HG02938 (cell line): Measurements from ENCODE around the gene STARD4.

Source experiments
- ATAC-seq: cut with Tn5 transposase; IDR thresholded peaks from one replicate; pipeline ENCODE4 v1.9.1; 2021; ENCODE audit warnings: mild to moderate bottlenecking, moderate library complexity; ENCODE audit not compliant: unreplicated experiment

Gene STARD4

GRCh38 chr5:111512375-111513130, at the start of gene STARD4:
Gene STARD4 (minus strand): TSS chr5:111512535. CDS start chr5:111507433, 5,102 bp downstream.
- ATAC-seq, result peak; percentile 84

DNA sequence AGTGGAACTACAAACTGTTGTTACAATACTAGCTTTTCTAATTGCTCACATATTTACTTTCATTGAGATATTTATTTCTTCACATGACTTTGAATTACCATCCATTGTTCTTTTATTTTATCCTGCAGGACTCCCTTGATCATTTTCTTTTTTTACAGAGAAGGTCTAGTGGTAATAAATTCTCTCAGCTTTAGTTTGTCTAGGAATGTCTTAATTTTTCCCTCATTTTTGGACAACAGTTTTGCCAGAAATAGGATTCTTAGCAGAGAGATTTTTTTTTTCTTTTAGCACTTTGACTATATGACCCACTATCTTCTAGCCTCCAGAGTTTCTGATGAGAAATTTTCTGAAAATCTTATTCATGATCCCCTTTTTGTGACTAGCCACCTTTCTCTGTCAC, 47.3 kb upstream of the STARD4 start:
- no peak for ATAC-seq

- ATAC-seq, result no peak
Measured at GRCh38 chr5:111557686-111558085, 45.4 kb upstream of the STARD4 start.

- ATAC-seq, result no peak
Measured at GRCh38 chr5:111557111-111557510, 44.8 kb upstream of the STARD4 start.

DNA sequence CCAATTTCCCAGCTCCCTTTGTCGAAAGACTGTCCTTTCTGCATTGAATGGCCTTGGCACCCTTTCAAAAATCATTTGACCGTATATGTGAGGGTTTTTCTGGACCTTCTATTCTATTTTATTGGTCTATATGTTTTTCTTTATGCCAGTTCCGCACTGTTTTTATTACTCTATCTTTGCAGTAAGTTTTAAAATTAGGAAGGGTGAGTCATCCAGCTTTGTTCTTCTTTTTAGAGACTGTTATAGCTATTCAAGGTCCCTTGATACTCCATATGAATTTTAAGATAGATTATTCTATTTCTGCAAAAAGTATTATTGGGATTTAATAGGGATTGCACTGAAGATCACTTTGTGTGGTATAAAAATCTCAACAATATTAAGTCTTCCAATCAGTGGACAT, 44.2 kb upstream of the STARD4 start:
- no peak for ATAC-seq

DNA sequence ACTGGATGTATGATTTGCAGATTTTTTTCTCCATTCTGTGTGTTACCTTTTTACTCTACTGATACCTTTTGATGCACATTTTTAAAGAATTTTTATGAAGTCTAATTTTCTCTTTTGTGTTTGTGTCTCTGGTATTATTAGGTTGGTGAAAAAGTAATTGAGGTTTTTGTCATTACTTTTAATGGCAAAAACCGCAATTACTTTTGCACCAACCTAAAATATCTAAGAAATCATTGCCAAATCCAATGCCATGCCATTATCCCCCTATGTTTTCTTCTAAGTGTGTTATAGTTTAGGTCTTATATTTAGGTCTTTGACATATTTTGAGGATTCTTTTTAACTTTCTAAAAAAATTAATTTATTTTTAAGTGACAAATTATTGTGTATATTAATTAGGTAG, 43.4 kb upstream of the STARD4 start:
- ATAC-seq, result no peak

DNA sequence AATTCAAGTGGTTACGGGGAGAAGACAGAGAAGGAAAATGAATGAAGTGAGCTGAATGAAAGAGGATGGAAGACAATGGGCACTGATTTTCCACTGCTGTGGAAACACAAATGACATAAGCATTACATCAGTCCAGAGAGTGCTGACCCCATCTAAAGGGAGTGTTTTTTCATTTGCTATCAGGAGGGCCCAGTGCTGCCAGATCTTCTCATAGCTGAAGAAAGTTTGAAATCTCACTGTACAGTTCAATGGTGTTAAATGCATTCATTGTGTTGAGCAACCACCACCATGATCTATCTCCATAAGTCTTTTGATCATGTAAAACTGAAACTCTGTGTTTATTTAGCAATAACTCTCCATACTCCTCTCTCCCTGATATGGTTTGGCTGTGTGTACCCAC, 41.5 kb upstream of the STARD4 start:
- ATAC-seq, result no peak

- no peak for ATAC-seq
Measured at GRCh38 chr5:111552896-111553295, 40.6 kb upstream of the STARD4 start.

DNA sequence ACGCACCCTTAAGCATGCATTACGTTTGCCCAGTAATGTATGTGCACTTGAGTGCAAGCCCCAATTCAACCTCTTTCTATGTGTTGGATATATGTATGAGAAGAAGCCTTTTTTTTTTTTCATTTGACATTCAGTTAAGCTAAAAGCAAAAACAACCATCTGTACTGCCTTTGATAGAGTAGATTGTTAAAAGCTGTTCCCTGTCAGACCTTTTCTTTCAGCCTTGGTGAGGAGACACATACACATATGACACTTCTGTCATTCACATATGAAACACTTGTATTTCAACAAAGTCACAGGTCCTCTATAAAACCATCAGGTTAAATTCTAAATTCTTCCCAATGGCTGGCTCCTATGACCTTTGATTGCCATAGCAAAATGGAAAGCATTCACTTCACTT, 40.2 kb upstream of the STARD4 start:
- ATAC-seq, result no peak

DNA sequence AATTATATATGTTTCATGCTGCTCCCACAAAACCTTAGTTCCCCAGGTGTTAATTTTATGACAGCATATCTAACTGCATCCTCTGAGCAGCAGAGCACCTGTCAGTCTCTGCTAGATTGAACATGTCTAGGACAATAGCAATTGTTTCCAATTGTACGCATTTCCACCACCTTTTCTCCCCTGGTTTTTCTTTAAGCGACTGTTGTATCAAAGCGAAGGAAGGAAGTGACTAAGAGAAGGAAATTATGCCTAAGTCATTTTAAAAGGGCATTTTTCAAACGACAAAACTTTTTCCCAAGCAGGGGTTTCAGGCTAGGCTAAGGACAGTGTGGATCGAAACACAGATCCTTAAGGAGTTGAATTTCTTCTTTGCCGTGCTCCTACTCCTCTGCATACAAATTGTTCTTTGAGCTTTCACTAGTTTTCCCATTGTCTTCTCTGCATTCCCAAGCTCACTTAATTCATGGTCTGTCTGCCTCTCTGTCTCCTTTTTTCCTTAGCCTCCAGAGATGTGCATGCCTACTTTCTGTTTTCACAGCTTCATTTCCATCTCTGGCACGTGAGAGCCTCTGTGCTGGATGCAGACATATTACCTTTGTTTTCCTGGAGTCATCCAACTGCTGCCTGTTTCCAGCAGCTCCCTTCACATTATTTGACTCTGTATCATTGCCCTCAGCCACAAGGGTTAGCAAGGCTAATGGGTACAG, 39.4 kb upstream of the STARD4 start:
- no peak for ATAC-seq

GRCh38 chr5:111551161-111551560, 38.8 kb upstream of the STARD4 start:
- no peak for ATAC-seq

- ATAC-seq, result peak; percentile 87
Measured at GRCh38 chr5:111550282-111551020, 38.1 kb upstream of the STARD4 start.

DNA sequence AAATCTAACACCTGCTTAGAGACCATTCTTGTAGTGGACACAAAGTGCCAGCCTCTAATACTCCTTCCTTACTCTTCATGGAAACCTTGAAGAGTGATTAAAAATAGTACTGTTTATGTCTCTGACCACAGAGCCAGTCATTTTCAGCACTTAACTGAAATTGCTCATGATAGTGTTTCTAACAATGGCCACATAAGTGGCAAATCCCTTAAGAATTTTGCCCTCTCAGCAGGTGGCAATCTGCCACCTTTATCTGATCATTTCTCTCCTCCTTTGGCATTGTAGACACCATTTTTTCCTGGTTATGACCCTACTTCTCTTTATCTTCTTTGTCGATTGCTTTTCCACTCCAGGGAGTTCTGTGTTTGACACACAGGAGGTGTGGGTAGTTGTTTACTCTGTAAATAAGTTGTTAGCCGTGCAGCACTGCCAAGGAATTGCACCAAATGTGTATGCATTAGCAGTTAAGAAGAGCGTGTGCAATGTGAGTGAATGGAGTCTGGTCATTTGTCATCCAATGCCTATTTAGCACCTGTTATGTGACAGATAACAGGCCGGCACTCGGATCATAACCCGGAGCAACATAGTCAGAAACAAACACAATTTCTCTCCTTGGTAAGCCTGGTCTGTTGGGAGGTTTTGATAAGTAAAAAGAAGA, 36.8 kb upstream of the STARD4 start:
- no peak for ATAC-seq

- ATAC-seq, result no peak
Measured at GRCh38 chr5:111548348-111548950, 36.1 kb upstream of the STARD4 start.

GRCh38 chr5:111545031-111545430, 32.7 kb upstream of the STARD4 start:
- no peak for ATAC-seq

DNA sequence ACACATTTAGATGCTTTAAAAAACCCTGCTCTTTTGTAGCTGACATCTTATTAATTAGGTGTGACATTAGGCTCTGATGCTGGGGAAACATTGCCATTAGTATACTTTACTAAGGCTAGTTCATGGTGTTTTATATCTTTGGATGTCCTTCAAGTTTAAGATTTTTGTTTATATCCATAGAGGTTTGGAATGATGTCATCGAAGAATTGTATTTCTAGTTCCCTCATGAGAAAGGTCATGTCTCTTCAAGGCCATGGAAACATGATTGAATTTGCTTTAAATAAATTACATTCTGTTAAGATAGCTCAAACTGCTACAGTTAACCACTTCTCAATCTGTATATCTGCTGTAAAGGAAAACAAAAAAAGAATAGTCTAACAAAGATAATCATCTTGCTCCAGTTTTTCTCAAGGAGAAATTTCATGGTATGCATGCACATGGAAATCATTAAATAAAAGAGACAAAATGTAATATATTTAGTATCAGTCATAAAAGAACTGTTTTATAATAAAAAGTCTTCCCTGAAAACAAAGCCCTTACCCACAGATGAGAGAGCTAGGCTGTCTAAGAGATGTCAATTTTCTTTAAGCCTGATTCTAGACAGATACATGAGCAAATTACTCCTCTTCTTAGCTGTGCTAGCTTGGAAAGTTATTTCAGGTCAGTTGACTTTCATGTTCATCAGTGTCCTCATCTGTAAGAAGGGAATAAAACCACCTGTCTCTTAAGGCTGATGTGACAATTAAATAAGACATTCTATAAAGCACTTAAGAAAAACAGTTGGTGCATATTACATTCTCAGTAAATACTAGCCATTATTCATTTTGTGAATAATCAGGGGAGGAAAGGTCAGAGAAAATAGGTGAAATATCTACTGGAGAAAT, 25.0 kb upstream of the STARD4 start:
- no peak for ATAC-seq

DNA sequence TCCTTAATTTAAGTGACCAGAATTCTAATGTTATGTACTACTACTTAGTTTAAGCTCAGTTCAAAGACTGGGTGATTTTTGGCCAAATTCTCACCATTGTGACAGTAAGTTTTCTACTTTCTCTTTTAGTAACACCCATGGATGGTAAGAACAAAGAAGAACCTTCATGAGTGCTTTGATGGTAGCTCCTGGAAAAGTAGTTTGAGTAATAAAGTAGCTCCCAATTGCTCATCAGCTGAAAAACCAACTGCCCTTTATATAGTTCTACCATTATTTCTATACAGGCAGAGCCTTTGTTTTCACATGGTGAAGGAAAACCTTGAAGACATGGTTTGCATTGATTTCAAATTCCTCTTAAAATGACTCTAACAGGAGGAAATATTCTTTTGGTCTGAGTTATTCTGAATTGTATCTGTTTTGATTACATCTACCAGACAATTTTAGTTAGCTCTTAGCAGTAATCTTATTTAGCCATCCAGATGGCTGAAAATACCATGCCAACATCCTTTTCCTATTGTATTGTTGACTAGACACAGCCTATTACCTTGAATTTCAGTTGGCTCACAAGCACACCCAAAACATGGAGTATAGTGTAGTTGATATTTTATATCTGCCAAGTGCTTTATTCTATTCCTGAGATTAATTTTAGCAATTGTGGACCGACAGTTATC, 23.7 kb upstream of the STARD4 start:
- no peak for ATAC-seq

GRCh38 chr5:111532886-111533582, 20.7 kb upstream of the STARD4 start:
- no peak for ATAC-seq

DNA sequence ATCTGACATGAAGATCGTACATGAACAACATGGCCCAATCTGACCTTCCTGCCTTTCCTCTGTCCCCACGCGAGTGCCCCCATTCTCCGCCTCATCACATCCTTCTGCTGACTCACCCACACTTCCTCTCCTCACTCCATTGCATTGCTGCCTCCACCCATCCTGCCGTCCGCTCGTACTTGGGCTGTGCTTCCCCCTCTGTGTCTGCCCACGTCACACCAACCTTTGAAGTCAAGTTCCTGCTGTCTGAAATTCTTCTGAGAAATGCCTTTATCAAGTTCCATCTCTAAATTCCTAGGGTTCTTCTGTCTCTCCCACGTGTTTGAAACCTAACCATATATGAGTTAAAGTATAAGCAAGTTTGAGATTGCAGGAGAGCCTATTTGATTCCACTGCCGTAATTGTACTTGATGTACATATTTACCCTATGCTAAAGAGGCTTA, 18.0 kb upstream of the STARD4 start:
- ATAC-seq, result peak; percentile 81
